ENCODE measurements around the gene ARFRP1. TPM values are rescaled to one million over a fixed set of nuclear protein-coding genes. Genes with fewer than 3 reads are reported as not detected.
"Not testable (repeated sequence)": the region's sequence is repeated elsewhere in the genome, so short reads cannot be mapped to it uniquely, and the experiment has no call there.

ARFRP1 gene
- total and polyA plus RNA-seq, 8 donors: 7.6 to 103 (median 35.9) TPM

GRCh38 chr20:63733117-63733516 is 25.3 kb upstream of the ARFRP1 start:
- Histone ChIP-seq H3K36me3 (peaks cover 22 to 57% (median 47%) of the 10 kb centered on the region in 4 donors), H3K27ac (no peak overlapping the region), H3K4me1 (peaks cover 19 to 32% (median 29%) of the 10 kb centered on the region in 4 donors), H3K4me3 (no peak overlapping the region), H3K9me3 (no peaks in the 10 kb centered on the region), H3K27me3 (peaks cover 0 to 6% (median 0%) of the 10 kb centered on the region in 3 donors)
- no peak for DNase-seq
- intact Hi-C loops (cut with DNase I; ENCODE audit: low total_unique reads): no loop called here
- 93 to 96% (median 95%) methylated on average over 11 to 13 of the region's 13 CpGs for WGBS, 5 donors
- TF ChIP-seq EP300 (IDR thresholded peaks at IDR 0.05): no peak
- TF ChIP-seq POLR2A (IDR thresholded peaks at IDR 0.05): no peak
- TF ChIP-seq POLR2AphosphoS5 (IDR thresholded peaks at IDR 0.05): no peak
- TF ChIP-seq CTCF (IDR thresholded peaks at IDR 0.05): no peak

GRCh38 chr20:63732118-63733095 is 24.6 kb upstream of the ARFRP1 start:
- 86 to 92% (median 88%) methylated on average over 37 to 38 of the region's 38 CpGs for WGBS, 5 donors
- DNase-seq: no peak
- Histone ChIP-seq H3K4me3 (no peak overlapping the region), H3K27ac (no peak overlapping the region), H3K4me1 (peaks cover 12 to 25% (median 22%) of the 10 kb centered on the region in 4 donors), H3K27me3 (peaks cover 0 to 3% (median 0%) of the 10 kb centered on the region in 3 donors), H3K36me3 (peaks cover 22 to 57% (median 48%) of the 10 kb centered on the region in 4 donors), H3K9me3 (no peaks in the 10 kb centered on the region)
- TF ChIP-seq CTCF (IDR thresholded peaks at IDR 0.05) (no peak), POLR2A (IDR thresholded peaks at IDR 0.05) (no peak), EP300 (IDR thresholded peaks at IDR 0.05) (no peak), POLR2AphosphoS5 (IDR thresholded peaks at IDR 0.05) (no peak)
- intact Hi-C loops (cut with DNase I; ENCODE audit: low total_unique reads): no loop called here

- peaks cover 22 to 61% (median 48%) of the 10 kb centered on the region in 4 donors for H3K36me3 ChIP-seq
- H3K27me3 ChIP-seq: no peaks in the 10 kb centered on the region
- intact Hi-C loops (cut with DNase I; ENCODE audit: low total_unique reads): no loop called here
- H3K4me1 ChIP-seq: peaks cover 4 to 15% (median 12%) of the 10 kb centered on the region in 4 donors
- H3K4me3 ChIP-seq: no peak overlapping the region
- no peak for DNase-seq
- WGBS, 5 donors: 64 to 89% (median 82%) methylated on average over 4 to 5 of the region's 5 CpGs
- H3K9me3 ChIP-seq: no peaks in the 10 kb centered on the region
- TF ChIP-seq POLR2AphosphoS5 (IDR thresholded peaks at IDR 0.05) (no peak), POLR2A (IDR thresholded peaks at IDR 0.05) (no peak), EP300 (IDR thresholded peaks at IDR 0.05) (no peak), CTCF (IDR thresholded peaks at IDR 0.05) (no peak)
- H3K27ac ChIP-seq: no peak overlapping the region
These were observed 23.6 kb upstream of the ARFRP1 start for GRCh38 chr20:63731410-63731809.

- 82 to 94% (median 90%) methylated on average over 18 of the region's 18 CpGs for WGBS, 5 donors
- H3K27me3 ChIP-seq; H3K4me3 ChIP-seq; DNase-seq; intact Hi-C loops (cut with DNase I; ENCODE audit: low total_unique reads); H3K4me1 ChIP-seq; H3K9me3 ChIP-seq: not testable (repeated sequence)
- Histone ChIP-seq H3K36me3 (peaks cover 15 to 61% (median 45%) of the 10 kb centered on the region in 4 donors), H3K27ac (peak overlapping the region in 1 of 5 donors; percentile 52)
These were observed 22.5 kb upstream of the ARFRP1 start for GRCh38 chr20:63730189-63730733.

GRCh38 chr20:63722967-63723622 is 15.3 kb upstream of the ARFRP1 start:
- WGBS, 5 donors: 80 to 94% (median 89%) methylated on average over 2 of the region's 2 CpGs
- intact Hi-C loops (cut with DNase I; ENCODE audit: low total_unique reads); H3K27me3 ChIP-seq; DNase-seq; H3K4me3 ChIP-seq; H3K4me1 ChIP-seq; H3K27ac ChIP-seq: not testable (repeated sequence)
- Histone ChIP-seq H3K36me3 (peaks cover 17 to 83% (median 70%) of the 10 kb centered on the region in 4 donors), H3K9me3 (peaks cover 6 to 24% (median 9%) of the 10 kb centered on the region in 4 donors)

All from stomach (tissue), 9 donors.